GM12874 (cell line): ENCODE measurements around the gene OR2T6.

Source experiments
- TF ChIP-seq, protein P1 (sequence below): IDR thresholded peaks from 2 replicates; pipeline ENCODE4 v1.5.1; 2011; ENCODE audit warnings: low read depth, mild to moderate bottlenecking, control low read depth, low read length, moderate library complexity; ENCODE audit not compliant: insufficient read depth

Gene OR2T6

GRCh38 chr1:248373761-248374160 is 1.8 kb upstream of the OR2T6 start:
- TF ChIP-seq, protein P1, sequence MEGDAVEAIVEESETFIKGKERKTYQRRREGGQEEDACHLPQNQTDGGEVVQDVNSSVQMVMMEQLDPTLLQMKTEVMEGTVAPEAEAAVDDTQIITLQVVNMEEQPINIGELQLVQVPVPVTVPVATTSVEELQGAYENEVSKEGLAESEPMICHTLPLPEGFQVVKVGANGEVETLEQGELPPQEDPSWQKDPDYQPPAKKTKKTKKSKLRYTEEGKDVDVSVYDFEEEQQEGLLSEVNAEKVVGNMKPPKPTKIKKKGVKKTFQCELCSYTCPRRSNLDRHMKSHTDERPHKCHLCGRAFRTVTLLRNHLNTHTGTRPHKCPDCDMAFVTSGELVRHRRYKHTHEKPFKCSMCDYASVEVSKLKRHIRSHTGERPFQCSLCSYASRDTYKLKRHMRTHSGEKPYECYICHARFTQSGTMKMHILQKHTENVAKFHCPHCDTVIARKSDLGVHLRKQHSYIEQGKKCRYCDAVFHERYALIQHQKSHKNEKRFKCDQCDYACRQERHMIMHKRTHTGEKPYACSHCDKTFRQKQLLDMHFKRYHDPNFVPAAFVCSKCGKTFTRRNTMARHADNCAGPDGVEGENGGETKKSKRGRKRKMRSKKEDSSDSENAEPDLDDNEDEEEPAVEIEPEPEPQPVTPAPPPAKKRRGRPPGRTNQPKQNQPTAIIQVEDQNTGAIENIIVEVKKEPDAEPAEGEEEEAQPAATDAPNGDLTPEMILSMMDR: no peak

DNA sequence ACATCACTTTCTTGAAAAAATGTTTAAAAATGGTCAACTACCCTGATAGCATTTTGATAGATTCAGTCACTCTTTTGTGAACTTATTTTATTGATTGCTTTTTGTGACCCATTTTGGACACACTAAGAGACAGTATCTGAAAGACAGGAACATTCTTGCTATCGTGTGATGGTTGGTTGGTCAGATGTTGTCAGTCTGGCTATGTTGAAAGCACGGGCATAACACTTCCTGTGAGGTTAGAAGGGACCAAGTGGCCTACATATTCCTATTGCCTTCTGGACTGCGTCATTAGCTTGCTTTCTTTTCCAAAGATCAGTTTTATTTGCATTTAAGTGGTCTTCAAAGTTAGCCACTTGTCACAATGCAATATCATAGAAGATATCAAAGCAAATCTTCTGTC is 1.4 kb downstream of the OR2T6 start:
- TF ChIP-seq, protein P1: no peak

DNA sequence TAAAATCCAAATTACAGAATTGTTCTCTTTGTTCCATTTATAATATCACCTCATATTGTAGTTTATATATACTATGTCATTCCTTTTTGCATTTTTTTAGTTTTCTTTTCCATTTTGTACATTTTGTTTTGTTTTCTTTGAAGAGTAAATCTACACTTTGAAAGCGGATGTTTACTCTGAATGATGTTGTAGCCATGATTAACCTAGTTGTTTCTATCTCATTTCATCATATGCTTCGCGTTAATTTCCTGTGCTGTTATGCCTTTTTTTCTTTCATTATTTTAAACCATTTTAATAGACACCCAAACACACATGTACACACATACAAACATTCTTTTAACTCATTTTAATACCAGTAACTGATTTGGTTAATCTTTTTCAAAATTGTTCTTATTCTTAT is 5.3 kb downstream of the OR2T6 start:
- TF ChIP-seq, protein P1: no peak

GRCh38 chr1:248388426-248388825 is 12.9 kb downstream of the OR2T6 start:
- TF ChIP-seq, protein P1: no peak

GRCh38 chr1:248393050-248393449 is 17.5 kb downstream of the OR2T6 start:
- TF ChIP-seq, protein P1: no peak

DNA sequence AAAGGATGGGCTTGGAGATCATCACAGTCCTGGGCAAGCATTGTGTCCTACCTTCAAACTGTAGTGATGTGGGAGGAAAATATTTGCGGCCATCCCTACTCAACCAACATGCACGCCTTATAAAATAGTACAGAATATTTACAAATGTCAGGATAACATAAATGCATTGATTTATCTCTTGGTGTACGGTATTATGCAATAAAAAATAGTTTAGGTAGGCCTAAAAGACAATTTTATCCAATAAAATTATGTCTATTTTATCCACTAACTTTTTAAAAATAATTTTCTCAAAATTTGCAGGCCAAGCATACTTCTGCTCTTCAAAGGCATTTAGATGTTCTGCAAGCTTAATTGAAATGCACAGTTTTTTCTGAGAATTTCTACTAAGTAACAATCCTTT is 27.2 kb downstream of the OR2T6 start, which contains the start of gene OR2T1:
Gene OR2T1 (plus strand): TSS at position 301 of the 400 bp plus-strand sequence. CDS start 3,100 bp downstream, outside the sequence.
- TF ChIP-seq, protein P1: no peak

GRCh38 chr1:248404024-248404423 is 28.5 kb downstream of the OR2T6 start:
- TF ChIP-seq, protein P1: 0 out of 2 replicates have a peak, but pooled peaks have one; percentile 9
